ENCODE data around the gene OR5AS1. TPM values are rescaled to one million over a fixed set of nuclear protein-coding genes. Genes with fewer than 3 reads are reported as not detected.
"Not testable (repeated sequence)": the region's sequence is repeated elsewhere in the genome, so short reads cannot be mapped to it uniquely, and the experiment has no call there.

Gene OR5AS1
- polyA plus RNA-seq (ENCODE audit: insufficient read length in 12 of 12) = under 1 TPM in 5 of 12 donors, not detected in 7; 0.01 to 0.07 (median 0.03) TPM
- long read RNA-seq, donor 1 = 0 reads
- long read RNA-seq, donor 2 = 0 reads
- long read RNA-seq, donor 3 = 0 reads
- long read RNA-seq, donor 4 = 0 reads
- long read RNA-seq, donor 5 = 0 reads
- long read RNA-seq, donor 6 = 0 reads
- long read RNA-seq, donor 7 = 0 reads
- long read RNA-seq, donor 8 = 0 reads
- long read RNA-seq, donor 9 = 0 reads
- long read RNA-seq, donor 10 = 0 reads
- long read RNA-seq, donor 11 = 0 reads

DNA sequence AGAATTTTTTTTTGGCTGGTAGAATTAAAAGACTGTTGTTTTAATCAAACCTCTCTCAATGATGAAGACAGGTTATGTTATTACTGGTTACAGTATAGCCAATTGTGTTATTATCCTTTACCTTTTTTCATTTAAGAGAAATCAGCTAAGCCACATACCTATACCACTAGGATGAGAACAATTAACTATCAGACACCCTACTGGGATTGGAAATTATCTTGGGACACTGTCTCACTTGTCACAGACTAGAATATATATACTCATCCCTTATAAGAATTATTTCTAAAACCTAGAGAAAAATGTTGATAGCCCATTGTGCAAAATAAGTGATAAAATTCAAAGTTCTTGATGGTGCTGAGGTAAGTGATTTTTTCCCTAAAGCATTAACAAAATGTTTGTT lies at the start of gene OR5AS1:
Gene OR5AS1 (plus strand): TSS at position 301 of the 400 bp plus-strand sequence. CDS start 2,765 bp downstream, outside the sequence.
- no peak for DNase-seq

DNA sequence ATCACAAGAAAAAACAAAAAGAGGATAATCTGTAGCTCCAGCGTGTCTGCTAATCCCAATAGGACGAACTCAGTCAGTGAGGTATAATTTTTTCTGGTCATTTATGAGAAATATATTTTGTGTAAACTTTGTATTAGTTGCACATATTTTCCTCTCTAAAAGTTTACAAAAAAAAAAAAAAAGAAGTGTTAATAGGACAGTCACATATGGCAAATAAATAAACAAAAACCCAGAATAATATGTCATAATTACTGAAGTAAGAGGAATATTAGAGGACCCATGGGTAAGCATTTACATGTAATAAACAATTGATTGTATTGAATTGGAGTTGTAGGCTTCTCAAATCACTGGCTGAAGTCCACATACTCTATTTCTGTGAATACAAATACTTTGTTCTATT lies 32.9 kb upstream of the OR5AS1 start, which contains the start of gene OR5F1:
Gene OR5F1 (minus strand): TSS at position 101 of the 400 bp plus-strand sequence. CDS start 0 bp downstream, at position 101.
- DNase-seq = no peak

DNA sequence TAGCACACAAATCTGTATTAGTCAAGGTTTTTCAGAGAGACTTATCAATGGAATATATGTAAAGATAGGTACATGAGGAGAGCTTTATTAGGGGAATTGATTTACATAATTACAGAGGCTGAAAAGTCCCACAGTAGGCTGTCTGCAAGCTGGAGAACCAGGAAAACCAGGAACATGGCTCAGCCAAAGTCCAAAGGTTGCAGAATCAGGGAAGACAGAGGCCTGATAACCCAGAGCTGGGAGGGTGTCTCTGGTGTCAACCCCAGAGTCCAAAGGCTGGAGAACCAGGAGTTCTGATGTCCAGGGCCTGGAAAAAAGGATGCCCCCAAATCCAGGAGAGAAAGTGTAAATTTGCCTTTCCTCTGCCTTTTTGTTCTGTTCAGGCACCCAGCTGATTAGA lies 16.7 kb upstream of the OR5AS1 start:
- DNase-seq = no peak

- no peak for DNase-seq
These were observed 13.6 kb upstream of the OR5AS1 start for GRCh38 chr11:56013805-56014204.

DNA sequence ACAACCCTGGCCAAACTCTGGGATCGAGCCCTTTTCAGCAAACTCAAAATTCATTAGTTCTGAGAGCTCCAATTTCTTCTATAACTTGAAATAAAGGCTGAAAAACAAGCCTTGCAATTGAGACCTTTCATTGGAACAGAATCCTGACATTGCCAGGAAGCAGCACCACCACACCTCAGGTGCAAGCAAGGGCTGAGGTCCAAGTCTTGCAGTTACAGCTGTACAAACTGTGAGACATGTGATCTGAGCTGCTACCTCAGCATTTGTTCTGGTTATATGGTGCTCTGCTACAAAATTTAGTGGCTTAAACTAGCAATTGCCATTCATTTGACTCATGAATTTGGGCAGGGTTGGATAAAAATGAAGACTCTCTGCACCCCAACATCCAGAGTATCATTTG lies 18.1 kb downstream of the OR5AS1 start:
- no peak for DNase-seq

DNA sequence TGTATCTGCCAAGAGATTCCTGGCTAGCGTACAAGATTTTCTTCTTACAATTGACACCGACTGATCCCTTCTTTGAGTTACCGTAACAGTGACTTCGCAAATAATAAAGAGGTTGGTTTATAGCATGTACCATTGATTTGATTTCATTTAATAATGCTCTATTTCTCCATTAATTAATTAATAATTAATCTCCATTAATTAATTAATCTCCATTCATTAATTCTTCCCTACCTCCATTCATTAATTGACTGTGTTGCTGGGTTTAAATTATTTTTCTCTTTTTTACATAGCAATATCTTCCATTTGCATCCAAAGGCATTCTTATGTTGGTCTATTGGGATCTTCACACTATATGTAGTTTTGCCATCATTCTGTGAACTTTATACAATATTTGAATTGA lies 21.0 kb downstream of the OR5AS1 start:
- DNase-seq = no peak

DNA sequence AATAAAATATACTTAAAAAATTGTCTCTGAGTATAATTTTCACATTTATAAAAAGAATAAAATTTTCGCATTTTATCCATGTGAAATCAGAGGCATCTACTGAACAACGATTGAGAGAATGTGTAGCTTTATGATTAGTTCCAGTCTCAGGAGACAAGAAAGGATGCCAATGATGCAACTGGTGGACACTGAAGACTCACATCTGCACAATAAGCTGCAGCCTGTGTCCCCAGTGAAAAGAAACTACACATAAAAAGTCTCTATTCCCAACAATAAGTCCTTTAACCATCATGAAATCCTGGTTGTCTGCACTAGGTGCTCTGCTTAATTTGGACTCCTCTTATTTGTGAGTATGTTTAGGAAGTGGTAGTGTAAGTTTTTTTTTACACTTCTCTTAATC lies 22.0 kb downstream of the OR5AS1 start:
- DNase-seq = no peak

- DNase-seq = not testable (repeated sequence)
These were observed 28.9 kb downstream of the OR5AS1 start for GRCh38 chr11:56056366-56056765.

GRCh38 chr11:56057661-56058237 lies 30.3 kb downstream of the OR5AS1 start:
- not testable (repeated sequence) for DNase-seq

DNA sequence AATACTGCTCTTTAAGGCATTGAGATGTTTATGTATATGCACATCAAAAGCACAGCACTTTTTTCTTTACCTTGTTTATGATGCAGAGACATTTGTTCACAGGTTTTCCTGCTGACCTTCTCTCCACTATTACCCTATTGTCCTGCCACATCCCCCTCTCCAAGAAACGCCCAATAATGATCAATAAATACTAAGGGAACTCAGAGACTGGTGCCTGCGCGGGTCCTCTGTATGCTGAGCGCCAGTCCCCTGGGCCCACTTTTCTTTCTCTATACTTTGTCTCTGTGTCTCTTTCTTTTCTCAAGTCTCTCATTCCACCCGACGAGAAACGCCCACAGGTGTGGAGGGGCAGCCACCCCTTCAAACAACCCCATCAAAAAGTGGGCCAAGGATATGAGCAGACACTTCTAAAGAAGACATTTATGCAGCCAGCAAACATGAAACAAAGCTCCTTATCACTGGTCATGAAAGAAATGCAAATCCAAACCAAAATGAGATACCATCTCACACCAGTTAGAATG lies 30.9 kb downstream of the OR5AS1 start:
- DNase-seq = not testable (repeated sequence)

- no peak for DNase-seq
These were observed 39.5 kb downstream of the OR5AS1 start for GRCh38 chr11:56066980-56067379.

Other genes starting within 250 kb of the OR5AS1 start
- gene OR5D14, start 232.1 kb upstream of the OR5AS1 start, polyA plus RNA-seq (ENCODE audit: insufficient read length in 12 of 12) = not detected
- gene OR5L1, start 216.3 kb upstream of the OR5AS1 start, polyA plus RNA-seq (ENCODE audit: insufficient read length in 12 of 12) = not detected
- gene OR5D18, start 208.0 kb upstream of the OR5AS1 start, polyA plus RNA-seq (ENCODE audit: insufficient read length in 12 of 12) = not detected
- not detected for gene OR5L2, start 200.4 kb upstream of the OR5AS1 start, polyA plus RNA-seq (ENCODE audit: insufficient read length in 12 of 12)
- not detected for gene OR5D16, start 188.9 kb upstream of the OR5AS1 start, polyA plus RNA-seq (ENCODE audit: insufficient read length in 12 of 12)
- gene TRIM51, start 144.4 kb upstream of the OR5AS1 start, polyA plus RNA-seq (ENCODE audit: insufficient read length in 12 of 12) = not detected
- not detected for gene OR5W2, start 113.1 kb upstream of the OR5AS1 start, polyA plus RNA-seq (ENCODE audit: insufficient read length in 12 of 12)
- gene OR5I1, start 91.3 kb upstream of the OR5AS1 start, polyA plus RNA-seq (ENCODE audit: insufficient read length in 12 of 12) = not detected
- gene OR10AG1, start 57.7 kb upstream of the OR5AS1 start, polyA plus RNA-seq (ENCODE audit: insufficient read length in 12 of 12) = not detected
- not detected for gene OR5F1, start 33.0 kb upstream of the OR5AS1 start, polyA plus RNA-seq (ENCODE audit: insufficient read length in 12 of 12)
- not detected for gene OR8I2, start 65.7 kb downstream of the OR5AS1 start, polyA plus RNA-seq (ENCODE audit: insufficient read length in 12 of 12)
- gene OR8H2, start 76.0 kb downstream of the OR5AS1 start, polyA plus RNA-seq (ENCODE audit: insufficient read length in 12 of 12) = under 1 TPM in 1 of 12 donors, not detected in 11; 0.05 TPM
- gene OR8H3, start 94.7 kb downstream of the OR5AS1 start, polyA plus RNA-seq (ENCODE audit: insufficient read length in 12 of 12) = not detected
- not detected for gene OR8J3, start 112.5 kb downstream of the OR5AS1 start, polyA plus RNA-seq (ENCODE audit: insufficient read length in 12 of 12)
- gene OR8K5, start 132.7 kb downstream of the OR5AS1 start, polyA plus RNA-seq (ENCODE audit: insufficient read length in 12 of 12) = not detected
- gene OR5J2, start 149.0 kb downstream of the OR5AS1 start, polyA plus RNA-seq (ENCODE audit: insufficient read length in 12 of 12) = not detected
- gene OR5T2, start 206.6 kb downstream of the OR5AS1 start, polyA plus RNA-seq (ENCODE audit: insufficient read length in 12 of 12) = not detected
- not detected for gene OR5T3, start 224.6 kb downstream of the OR5AS1 start, polyA plus RNA-seq (ENCODE audit: insufficient read length in 12 of 12)
- not detected for gene OR5T1, start 246.5 kb downstream of the OR5AS1 start, polyA plus RNA-seq (ENCODE audit: insufficient read length in 12 of 12)